Hematopoietic multipotent progenitor cell (in vitro differentiated cells): ENCODE results near the gene C19orf81. TPM values are rescaled to one million over a fixed set of nuclear protein-coding genes. Genes with fewer than 3 reads are reported as not detected.
"Not testable (repeated sequence)": the region's sequence is repeated elsewhere in the genome, so short reads cannot be mapped to it uniquely, and the experiment has no call there.

Source experiments
- DNase-seq, 3 donors: peaks; one replicate each; pipeline ENCODE4 v3.0.0-alpha.2; 2011 to 2015; ENCODE audit warnings: low read depth in 2 of 3, low spot score in 2 of 3
- total RNA-seq: library from RNA; depleted of rRNA; stranded (reverse); fragments of >200 nt; gene quantifications from one replicate; pipeline ENCODE4 v1.2.3, GENCODE V29; 2012

Gene C19orf81
- 1.6 TPM for total RNA-seq

GRCh38 chr19:50649433-50650391 is at the start of gene C19orf81:
TSS of gene C19orf81 (plus strand) at chr19:50649445. CDS start at chr19:50649445, 0 bp downstream.
- no peak for DNase-seq

- DNase-seq = peak in 1 of 3 donors; percentile 11
Measured at GRCh38 chr19:50601407-50602088, 47.7 kb upstream of the C19orf81 start.

GRCh38 chr19:50602089-50602422 is 47.2 kb upstream of the C19orf81 start:
- DNase-seq = no peak

- no peak for DNase-seq
Measured at GRCh38 chr19:50602496-50602895, 46.7 kb upstream of the C19orf81 start.

GRCh38 chr19:50602935-50603334 is 46.3 kb upstream of the C19orf81 start:
- DNase-seq = no peak

GRCh38 chr19:50604264-50605073 is 44.8 kb upstream of the C19orf81 start:
- DNase-seq = not testable (repeated sequence)

GRCh38 chr19:50606059-50606836 is 43.0 kb upstream of the C19orf81 start:
- peak in 2 of 3 donors; percentile 31 for DNase-seq

- no peak for DNase-seq
Measured at GRCh38 chr19:50607388-50607787, 41.9 kb upstream of the C19orf81 start.

- DNase-seq = peak; percentile 13 to 96 (median 95)
Measured at GRCh38 chr19:50607874-50608785, 41.1 kb upstream of the C19orf81 start.

- DNase-seq = not testable (repeated sequence)
Measured at GRCh38 chr19:50612504-50613404, 36.5 kb upstream of the C19orf81 start.

- DNase-seq = not testable (repeated sequence)
Measured at GRCh38 chr19:50618379-50618778, 30.9 kb upstream of the C19orf81 start.

GRCh38 chr19:50619184-50619583 is 30.1 kb upstream of the C19orf81 start:
- DNase-seq = not testable (repeated sequence)

- not testable (repeated sequence) for DNase-seq
Measured at GRCh38 chr19:50620394-50620906, 28.8 kb upstream of the C19orf81 start.

GRCh38 chr19:50624949-50625600 is 24.2 kb upstream of the C19orf81 start:
- DNase-seq = no peak

GRCh38 chr19:50626011-50626410 is 23.2 kb upstream of the C19orf81 start:
- DNase-seq = no peak

GRCh38 chr19:50626795-50627194 is 22.4 kb upstream of the C19orf81 start:
- no peak for DNase-seq

GRCh38 chr19:50628146-50628545 is 21.1 kb upstream of the C19orf81 start:
- DNase-seq = no peak
